WTC11 (cell line): ENCODE results near the gene NT5C.

Source experiments
- FOXJ3 ChIP-seq: sonication (generic); formaldehyde crosslinking; IDR thresholded peaks from 2 replicates; pipeline ENCODE4 v1.9.0; 2021; ENCODE audit warnings: missing genetic modification reagents, mild to moderate bottlenecking, borderline replicate concordance
- TF ChIP-seq, protein P1 (sequence below): fragments of 200-600 bp; IDR thresholded peaks from 2 replicates; pipeline ENCODE4 v1.8.0; 2022; ENCODE audit warnings: antibody characterized with exemption
- TF ChIP-seq, protein P2 (sequence below): sonication (generic); formaldehyde crosslinking; IDR thresholded peaks from 2 replicates; pipeline ENCODE4 v1.8.1; 2023; ENCODE audit warnings: mild to moderate bottlenecking, missing genetic modification reagents

- TF ChIP-seq FOXJ3 (CRISPR knock-in tag) = no peak
- TF ChIP-seq, protein P1, sequence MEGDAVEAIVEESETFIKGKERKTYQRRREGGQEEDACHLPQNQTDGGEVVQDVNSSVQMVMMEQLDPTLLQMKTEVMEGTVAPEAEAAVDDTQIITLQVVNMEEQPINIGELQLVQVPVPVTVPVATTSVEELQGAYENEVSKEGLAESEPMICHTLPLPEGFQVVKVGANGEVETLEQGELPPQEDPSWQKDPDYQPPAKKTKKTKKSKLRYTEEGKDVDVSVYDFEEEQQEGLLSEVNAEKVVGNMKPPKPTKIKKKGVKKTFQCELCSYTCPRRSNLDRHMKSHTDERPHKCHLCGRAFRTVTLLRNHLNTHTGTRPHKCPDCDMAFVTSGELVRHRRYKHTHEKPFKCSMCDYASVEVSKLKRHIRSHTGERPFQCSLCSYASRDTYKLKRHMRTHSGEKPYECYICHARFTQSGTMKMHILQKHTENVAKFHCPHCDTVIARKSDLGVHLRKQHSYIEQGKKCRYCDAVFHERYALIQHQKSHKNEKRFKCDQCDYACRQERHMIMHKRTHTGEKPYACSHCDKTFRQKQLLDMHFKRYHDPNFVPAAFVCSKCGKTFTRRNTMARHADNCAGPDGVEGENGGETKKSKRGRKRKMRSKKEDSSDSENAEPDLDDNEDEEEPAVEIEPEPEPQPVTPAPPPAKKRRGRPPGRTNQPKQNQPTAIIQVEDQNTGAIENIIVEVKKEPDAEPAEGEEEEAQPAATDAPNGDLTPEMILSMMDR = no peak
- TF ChIP-seq, protein P2, sequence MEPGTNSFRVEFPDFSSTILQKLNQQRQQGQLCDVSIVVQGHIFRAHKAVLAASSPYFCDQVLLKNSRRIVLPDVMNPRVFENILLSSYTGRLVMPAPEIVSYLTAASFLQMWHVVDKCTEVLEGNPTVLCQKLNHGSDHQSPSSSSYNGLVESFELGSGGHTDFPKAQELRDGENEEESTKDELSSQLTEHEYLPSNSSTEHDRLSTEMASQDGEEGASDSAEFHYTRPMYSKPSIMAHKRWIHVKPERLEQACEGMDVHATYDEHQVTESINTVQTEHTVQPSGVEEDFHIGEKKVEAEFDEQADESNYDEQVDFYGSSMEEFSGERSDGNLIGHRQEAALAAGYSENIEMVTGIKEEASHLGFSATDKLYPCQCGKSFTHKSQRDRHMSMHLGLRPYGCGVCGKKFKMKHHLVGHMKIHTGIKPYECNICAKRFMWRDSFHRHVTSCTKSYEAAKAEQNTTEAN (CRISPR knock-in tag) = no peak
Measured at GRCh38 chr17:75096082-75096625, 35.4 kb downstream of the NT5C start.
